Measurements from ENCODE around the gene HAL. TPM values are rescaled to one million over a fixed set of nuclear protein-coding genes. Genes with fewer than 3 reads are reported as not detected.

Gene HAL
- total and polyA plus RNA-seq, 2 of the 4 experiments (the other 2 are of a cell fraction): under 0.01 to 0.02 TPM

GRCh38 chr12:96045566-96045965 lies 49.4 kb upstream of the HAL start:
- intact Hi-C loops (cut with micrococcal nuclease) (no loop called here), dilution Hi-C loops (cut with HindIII; ENCODE audit: low sequenced_read_pairs, unreplicated experiment) (no loop called here), in situ Hi-C loops (cut with MboI; ENCODE audit: low sequenced_read_pairs) (no loop called here)
- no TSS peak for BruUV-seq (replicated peaks)
- CTCF ChIA-PET: no interaction called here
- H3K23ac ChIP-seq (ENCODE audit: low read depth, low read length): no peak overlapping the region
- no peak overlapping the region for H2BK20ac ChIP-seq (ENCODE audit: low read depth, low read length)
- H3K4me1 ChIP-seq (ENCODE audit: control insufficient read depth, insufficient read depth, low read length): peaks cover 7% of the 10 kb centered on the region
- peaks cover 14% of the 10 kb centered on the region for H3K9me1 ChIP-seq (ENCODE audit: insufficient read depth, low read length)
- DNase-seq (no peak), ATAC-seq (ENCODE audit: low read depth) (no peak)
- H2BK5ac ChIP-seq (ENCODE audit: low read depth, low read length, poor library complexity, severe bottlenecking): no peak overlapping the region
- no peak overlapping the region for H3K4me3 ChIP-seq (ENCODE audit: insufficient read depth, low read depth, low read length)
- no peak overlapping the region for H3K27ac ChIP-seq (ENCODE audit: insufficient read depth, low read length)
- H3K4me2 ChIP-seq (ENCODE audit: low read depth, low read length): no peak overlapping the region
- TF ChIP-seq NFE2L2 (IDR thresholded peaks at IDR 0.05; ENCODE audit: low read depth, low read length): no peak
- TF ChIP-seq MAZ (IDR thresholded peaks at IDR 0.05; ENCODE audit: borderline replicate concordance, low read depth, low read length): no peak
- TF ChIP-seq MXI1 (IDR thresholded peaks at IDR 0.05; ENCODE audit: borderline replicate concordance, low read depth, low read length): no peak
- TF ChIP-seq USF2 (IDR thresholded peaks at IDR 0.05; ENCODE audit: low read depth, low read length): no peak
- no peak for TF ChIP-seq ELK1 (IDR thresholded peaks at IDR 0.05; ENCODE audit: borderline replicate concordance, low read depth, low read length)
- TF ChIP-seq CHD1 (IDR thresholded peaks at IDR 0.05; ENCODE audit: low read depth, low read length): no peak
- TF ChIP-seq RAD21 (IDR thresholded peaks at IDR 0.05; ENCODE audit: low read length): no peak
- no peak for TF ChIP-seq FOS (IDR thresholded peaks at IDR 0.05; ENCODE audit: low read depth, low read length)
- TF ChIP-seq MAFK (IDR thresholded peaks at IDR 0.05; ENCODE audit: low read depth, low read length): no peak
- no peak for TF ChIP-seq RFX5 (IDR thresholded peaks at IDR 0.05; ENCODE audit: low read depth, low read length)
- no peak for TF ChIP-seq CTCF (conservative IDR thresholded peaks at IDR 0.05; ENCODE audit: low read depth, low read length)
- TF ChIP-seq SMC3 (IDR thresholded peaks at IDR 0.05; ENCODE audit: low read depth, low read length): no peak
- no peak for TF ChIP-seq POLR2A (IDR thresholded peaks at IDR 0.05; ENCODE audit: low read depth, low read length)
- no peaks in the 10 kb centered on the region for H3K36me3 ChIP-seq (ENCODE audit: control insufficient read depth, insufficient read depth, low read length)
- H3K9me3 ChIP-seq (ENCODE audit: control insufficient read depth, insufficient read depth, low read length): no peaks in the 10 kb centered on the region
- H4K20me1 ChIP-seq (ENCODE audit: insufficient read depth, low read length): no peaks in the 10 kb centered on the region
- no peaks in the 10 kb centered on the region; a peak in 1 of 4 replicates for H3K79me1 ChIP-seq (ENCODE audit: low read depth in 1 of 2, low read length in 2 of 2)
- no peak overlapping the region for H2AK9ac ChIP-seq (replicated peaks; ENCODE audit: low read depth, low read length, poor library complexity)
- H2AK5ac ChIP-seq (ENCODE audit: low read depth, low read length): peak overlapping the region; percentile 56
- no peak overlapping the region for H3K56ac ChIP-seq (ENCODE audit: extremely low read depth, insufficient read depth, low read length)
- H4K8ac ChIP-seq (ENCODE audit: low read depth in 2 of 2, low read length in 2 of 2): no peak overlapping the region
- H3K14ac ChIP-seq (replicated peaks; ENCODE audit: low read depth, low read length): no peak overlapping the region
- peak overlapping the region; percentile 37; the same call in 1 of the 2 replicates for H3K4ac ChIP-seq (ENCODE audit: low read depth, low read length)
- no peaks in the 10 kb centered on the region for H3K27me3 ChIP-seq (ENCODE audit: control insufficient read depth, insufficient read depth, low read length)
- no peak overlapping the region for H4K91ac ChIP-seq (ENCODE audit: insufficient read depth, low read depth, low read length)
- WGBS, 2 experiments (ENCODE audit: extremely low coverage in 2 of 2, insufficient read length in 1 of 2): 97% methylated on average over 4 of the region's 7 CpGs; no CpG with 5 or more reads in 1 of the 2 experiments
- H3K9ac ChIP-seq (ENCODE audit: low read depth, low read length): no peak overlapping the region
- H2BK120ac ChIP-seq (ENCODE audit: low read depth, low read length): no peak overlapping the region; the same call in 1 of the 2 replicates
- H3K18ac ChIP-seq (ENCODE audit: low read depth, low read length): no peak overlapping the region
- no peak overlapping the region for H2AFZ ChIP-seq (replicated peaks; ENCODE audit: low read length, poor library complexity)
- H4K5ac ChIP-seq (ENCODE audit: low read depth, low read length): no peak overlapping the region
- H2BK15ac ChIP-seq (ENCODE audit: low read depth, low read length): no peak overlapping the region
- POLR2A ChIA-PET (ENCODE audit: unreplicated experiment): no interaction called here
